ENCODE data around the gene TOLLIP.
A peak's percentile ranks its signal among the peaks of the same experiment; 100 is the strongest.

Gene TOLLIP

DNA sequence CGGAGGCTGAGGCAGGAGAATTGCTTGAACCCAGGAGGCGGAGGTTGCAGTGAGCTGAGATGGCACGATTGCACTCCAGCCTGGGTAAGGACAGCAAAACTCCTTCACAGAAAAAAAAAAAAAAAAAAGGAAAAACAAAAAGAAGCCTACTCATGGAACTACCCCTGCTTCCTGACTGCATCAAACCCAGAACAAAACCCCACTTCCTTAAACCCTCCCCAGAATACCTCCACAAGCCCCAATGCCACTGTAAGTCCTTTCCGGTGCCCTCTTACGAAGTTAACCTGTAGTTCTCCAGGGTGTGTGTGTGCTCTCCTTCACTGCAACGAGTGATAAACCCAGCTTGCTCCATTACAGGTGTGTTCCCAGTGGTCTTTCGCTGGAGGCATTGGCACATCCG lies 8.6 kb upstream of the TOLLIP start:
- no peak overlapping the region for H3K4me2 ChIP-seq (ENCODE audit: low read length)
- no peaks in the 10 kb centered on the region for H3K36me3 ChIP-seq (ENCODE audit: insufficient read depth, low read length)
- no peaks in the 10 kb centered on the region for H3F3A ChIP-seq (ENCODE audit: insufficient read depth, low read length)
- TF ChIP-seq, protein P1, sequence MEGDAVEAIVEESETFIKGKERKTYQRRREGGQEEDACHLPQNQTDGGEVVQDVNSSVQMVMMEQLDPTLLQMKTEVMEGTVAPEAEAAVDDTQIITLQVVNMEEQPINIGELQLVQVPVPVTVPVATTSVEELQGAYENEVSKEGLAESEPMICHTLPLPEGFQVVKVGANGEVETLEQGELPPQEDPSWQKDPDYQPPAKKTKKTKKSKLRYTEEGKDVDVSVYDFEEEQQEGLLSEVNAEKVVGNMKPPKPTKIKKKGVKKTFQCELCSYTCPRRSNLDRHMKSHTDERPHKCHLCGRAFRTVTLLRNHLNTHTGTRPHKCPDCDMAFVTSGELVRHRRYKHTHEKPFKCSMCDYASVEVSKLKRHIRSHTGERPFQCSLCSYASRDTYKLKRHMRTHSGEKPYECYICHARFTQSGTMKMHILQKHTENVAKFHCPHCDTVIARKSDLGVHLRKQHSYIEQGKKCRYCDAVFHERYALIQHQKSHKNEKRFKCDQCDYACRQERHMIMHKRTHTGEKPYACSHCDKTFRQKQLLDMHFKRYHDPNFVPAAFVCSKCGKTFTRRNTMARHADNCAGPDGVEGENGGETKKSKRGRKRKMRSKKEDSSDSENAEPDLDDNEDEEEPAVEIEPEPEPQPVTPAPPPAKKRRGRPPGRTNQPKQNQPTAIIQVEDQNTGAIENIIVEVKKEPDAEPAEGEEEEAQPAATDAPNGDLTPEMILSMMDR (IDR thresholded peaks at IDR 0.05; ENCODE audit: low read length), result no peak
- no peak for TF ChIP-seq EZH2 (IDR thresholded peaks at IDR 0.05; ENCODE audit: borderline replicate concordance, low read length)
- peaks cover 9% of the 10 kb centered on the region; the same call in 1 of the 2 replicates for H3K27me3 ChIP-seq (ENCODE audit: insufficient read depth, low read length)
- no peak overlapping the region for H3K27ac ChIP-seq (ENCODE audit: low read depth, low read length, poor library complexity, severe bottlenecking)
- no peaks in the 10 kb centered on the region for H4K20me1 ChIP-seq (ENCODE audit: insufficient read depth, low read length)
- H3K4me1 ChIP-seq (ENCODE audit: insufficient read depth, low read length, severe bottlenecking), result no peaks in the 10 kb centered on the region
- H3K4me3 ChIP-seq (ENCODE audit: low read depth, low read length, poor library complexity, severe bottlenecking), result no peak overlapping the region
- H3K9me2 ChIP-seq (ENCODE audit: low read depth, low read length), result no peaks in the 10 kb centered on the region
- no peaks in the 10 kb centered on the region for H3K9me3 ChIP-seq (ENCODE audit: low read length)
- no peaks in the 10 kb centered on the region for H3K79me2 ChIP-seq (ENCODE audit: insufficient read depth, low read length)
- H2AFZ ChIP-seq (ENCODE audit: low read length), result no peak overlapping the region
- no peak overlapping the region for H3K9ac ChIP-seq (ENCODE audit: low read length)

DNA sequence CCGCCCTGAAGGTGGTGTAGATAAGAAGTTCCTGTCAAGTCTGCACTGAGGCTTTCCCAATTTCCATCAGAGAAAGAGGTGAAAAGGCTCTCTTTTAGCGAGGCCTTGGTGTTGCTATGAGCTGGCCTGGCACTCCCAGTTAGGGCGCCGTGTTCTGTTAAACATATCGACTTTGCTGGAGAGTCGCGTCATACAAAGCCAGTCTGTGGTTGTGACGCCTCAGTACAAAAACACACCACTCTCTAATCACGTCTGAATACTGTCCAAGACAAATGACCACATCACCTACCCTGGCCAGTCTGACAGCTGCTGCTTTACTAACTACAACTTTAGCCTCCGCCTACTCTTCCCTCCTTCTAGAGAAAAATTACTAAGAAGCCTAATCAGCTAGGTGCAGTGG lies 8.0 kb upstream of the TOLLIP start:
- Histone ChIP-seq H3K9me3 (ENCODE audit: low read length) (peaks cover under 1% of the 10 kb centered on the region; the same call in 1 of the 2 replicates), H2AFZ (ENCODE audit: low read length) (no peak overlapping the region), H3K79me2 (ENCODE audit: insufficient read depth, low read length) (no peaks in the 10 kb centered on the region)

DNA sequence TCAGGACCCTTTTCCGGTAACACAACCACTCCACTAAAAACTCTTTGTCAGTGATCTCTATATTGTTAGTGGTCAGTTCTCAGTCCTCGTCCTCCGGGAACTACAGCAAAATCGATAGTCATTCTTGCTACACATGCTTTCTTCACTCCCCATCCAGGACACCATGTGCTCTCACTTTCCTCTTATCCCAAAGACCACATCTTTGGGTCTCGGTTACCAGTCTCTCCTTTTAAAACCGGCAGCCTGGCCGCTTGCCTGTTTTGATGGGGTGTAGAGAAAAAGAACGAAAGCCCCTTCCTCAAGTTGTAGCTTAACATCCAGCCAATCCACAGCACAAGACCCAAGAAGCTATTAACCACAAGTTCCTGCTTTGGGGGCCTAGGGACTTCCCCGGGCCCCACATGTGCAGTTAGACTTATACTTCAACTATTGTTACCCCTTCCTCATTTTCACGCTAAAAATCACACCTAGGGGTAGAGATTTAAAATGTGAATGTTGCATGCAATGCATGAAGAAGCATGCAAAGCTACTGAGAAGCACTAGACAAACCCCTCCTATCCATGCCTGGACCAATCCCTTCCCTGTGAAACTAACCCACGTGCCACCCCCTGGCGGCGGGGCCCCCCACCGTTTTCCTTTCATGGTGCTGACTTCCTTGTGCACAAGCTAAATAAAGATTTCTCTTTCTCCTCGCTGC lies 1.5 kb upstream of the TOLLIP start:
- no peaks in the 10 kb centered on the region for H3K27me3 ChIP-seq (ENCODE audit: insufficient read depth, low read length)
- H3K9ac ChIP-seq (ENCODE audit: low read length), result peak overlapping the region; percentile 61
- peaks cover 41% of the 10 kb centered on the region for H3K4me1 ChIP-seq (ENCODE audit: insufficient read depth, low read length, severe bottlenecking)
- H3K36me3 ChIP-seq (ENCODE audit: insufficient read depth, low read length), result no peaks in the 10 kb centered on the region; the same call in 1 of the 2 replicates
- peak overlapping the region; percentile 70 for H3K4me3 ChIP-seq (ENCODE audit: low read depth, low read length, poor library complexity, severe bottlenecking)
- H3K4me2 ChIP-seq (ENCODE audit: low read length), result peak overlapping the region; percentile 59
- peaks cover 7% of the 10 kb centered on the region for H3K9me3 ChIP-seq (ENCODE audit: low read length)
- TF ChIP-seq EZH2 (IDR thresholded peaks at IDR 0.05; ENCODE audit: borderline replicate concordance, low read length), result no peak
- TF ChIP-seq, protein P1 (IDR thresholded peaks at IDR 0.05; ENCODE audit: low read length), result 0 out of 2 replicates have a peak, but pooled peaks have one; percentile 6
- no peaks in the 10 kb centered on the region for H4K20me1 ChIP-seq (ENCODE audit: insufficient read depth, low read length)
- no peaks in the 10 kb centered on the region for H3K79me2 ChIP-seq (ENCODE audit: insufficient read depth, low read length)
- H2AFZ ChIP-seq (ENCODE audit: low read length), result no peak overlapping the region
- peak overlapping the region; percentile 46 for H3K27ac ChIP-seq (ENCODE audit: low read depth, low read length, poor library complexity, severe bottlenecking)
- H3K9me2 ChIP-seq (ENCODE audit: low read depth, low read length), result no peaks in the 10 kb centered on the region
- H3F3A ChIP-seq (ENCODE audit: insufficient read depth, low read length), result no peaks in the 10 kb centered on the region

More for the DNA sequence above, 8.0 kb upstream of the TOLLIP start:
- Histone ChIP-seq H3K4me2 (ENCODE audit: low read length) (no peak overlapping the region), H3K4me1 (ENCODE audit: insufficient read depth, low read length, severe bottlenecking) (no peaks in the 10 kb centered on the region), H3K4me3 (ENCODE audit: low read depth, low read length, poor library complexity, severe bottlenecking) (no peak overlapping the region), H3K27me3 (ENCODE audit: insufficient read depth, low read length) (peaks cover 9% of the 10 kb centered on the region; the same call in 1 of the 2 replicates), H4K20me1 (ENCODE audit: insufficient read depth, low read length) (no peaks in the 10 kb centered on the region), H3K27ac (ENCODE audit: low read depth, low read length, poor library complexity, severe bottlenecking) (no peak overlapping the region), H3K36me3 (ENCODE audit: insufficient read depth, low read length) (no peaks in the 10 kb centered on the region), H3K9ac (ENCODE audit: low read length) (no peak overlapping the region), H3F3A (ENCODE audit: insufficient read depth, low read length) (no peaks in the 10 kb centered on the region), H3K9me2 (ENCODE audit: low read depth, low read length) (no peaks in the 10 kb centered on the region)
- TF ChIP-seq, protein P1 (IDR thresholded peaks at IDR 0.05; ENCODE audit: low read length), result no peak
- no peak for TF ChIP-seq EZH2 (IDR thresholded peaks at IDR 0.05; ENCODE audit: borderline replicate concordance, low read length)

Measured in OCI-LY1 (cell line).